H1 (cell line): ENCODE measurements around the gene CLEC16A. TPM values are rescaled to one million over a fixed set of nuclear protein-coding genes. Genes with fewer than 3 reads are reported as not detected.

Experiments used
- CTCF ChIA-PET: fragments of 300-600 bp; sonication (Branson Sonifier 250); formaldehyde crosslinking; loops from one replicate; lab custom pipeline; 2021; ENCODE audit not compliant: partially characterized antibody; lab: Charles Lee
- POLR2A ChIA-PET: fragments of 300-600 bp; sonication (Branson Sonifier 250); formaldehyde crosslinking; loops from one replicate; lab custom pipeline; 2021; ENCODE audit warnings: inconsistent platforms; ENCODE audit not compliant: partially characterized antibody; lab: Charles Lee
- DNase-seq, 2 experiments: peaks; one replicate each; pipeline versions ENCODE4 v3.0.0 to v3.0.0-alpha.2; 2010 to 2022; ENCODE audit warnings: low spot score in 2 of 2, low read depth in 1 of 2, mixed read lengths in 1 of 2
- FAIRE-seq: peaks from 2 replicates; lab custom pipeline; 2011; peaks lifted over from hg19 to GRCh38; lab: Jason Lieb, UNC
- H2AFZ ChIP-seq: 2 replicates; pipeline ENCODE4 v1.8.1; 2012; ENCODE audit warnings: low read length, inconsistent platforms
- H2AK5ac ChIP-seq: 2 replicates; pipeline ENCODE4 v1.6.1; 2013; ENCODE audit warnings: low read depth, low read length
- H2BK120ac ChIP-seq: replicated peaks from 2 replicates; pipeline ENCODE3; 2013; ENCODE audit warnings: low read depth, low read length, inconsistent platforms
- H2BK12ac ChIP-seq: 2 replicates; pipeline ENCODE4 v1.6.1; 2013; ENCODE audit warnings: low read depth, low read length
- H2BK15ac ChIP-seq: 2 replicates; pipeline ENCODE4 v1.6.1; 2013; ENCODE audit warnings: low read length
- H2BK20ac ChIP-seq: 2 replicates; pipeline ENCODE4 v1.6.1; 2013; ENCODE audit warnings: low read length
- H2BK5ac ChIP-seq: 2 replicates; pipeline ENCODE4 v1.6.1; 2013; ENCODE audit warnings: low read depth, low read length
- H3K14ac ChIP-seq: 2 replicates; pipeline ENCODE4 v1.6.1; 2013; ENCODE audit warnings: inconsistent platforms; ENCODE audit not compliant: insufficient read length
- H3K18ac ChIP-seq: 2 replicates; pipeline ENCODE4 v1.6.1; 2013; ENCODE audit warnings: low read length; ENCODE audit errors: extremely low read depth
- H3K23ac ChIP-seq: 2 replicates; pipeline ENCODE4 v1.6.1; 2013; ENCODE audit warnings: inconsistent platforms; ENCODE audit not compliant: insufficient read length
- H3K23me2 ChIP-seq: 2 replicates; pipeline ENCODE4 v1.6.1; 2013; ENCODE audit warnings: low read depth, low read length
- H3K27ac ChIP-seq: 2 replicates; pipeline ENCODE4 v1.6.1; 2011; ENCODE audit warnings: low read depth, low read length, inconsistent platforms
- H3K27me3 ChIP-seq, 4 experiments: replicated peaks in 1 of 4; 1 replicate in 1 of 4; 2 replicates in 3 of 4; pipeline versions ENCODE4 v1.6.1 to v1.8.1; 2011 to 2013; ENCODE audit warnings: low read length in 3 of 4, mild to moderate bottlenecking in 3 of 4, inconsistent platforms in 2 of 4, mixed read lengths in 2 of 4, moderate library complexity in 1 of 4; ENCODE audit not compliant: control insufficient read depth in 3 of 4, insufficient read depth in 3 of 4; ENCODE audit errors: extremely low read depth in 1 of 4
- H3K36me3 ChIP-seq, 4 experiments: 2 replicates each; pipeline versions ENCODE4 v1.6.1 to v1.8.1; 2011 to 2013; ENCODE audit warnings: mild to moderate bottlenecking in 4 of 4, low read length in 3 of 4, moderate library complexity in 2 of 4, control low read depth in 1 of 4, inconsistent platforms in 1 of 4; ENCODE audit not compliant: insufficient read depth in 4 of 4, control insufficient read depth in 2 of 4
- H3K4ac ChIP-seq: replicated peaks from 2 replicates; pipeline ENCODE3; 2013; ENCODE audit warnings: low read length, low read depth, mixed read lengths, inconsistent platforms; ENCODE audit not compliant: insufficient read length
- H3K4me1 ChIP-seq, 4 experiments: replicated peaks in 1 of 4; 1 replicate in 1 of 4; 2 replicates in 3 of 4; pipeline versions ENCODE4 v1.6.1 to v1.8.1; 2011 to 2013; ENCODE audit warnings: low read length in 3 of 4, inconsistent platforms in 2 of 4, mixed read lengths in 1 of 4; ENCODE audit not compliant: insufficient read depth in 4 of 4, control insufficient read depth in 3 of 4
- H3K4me2 ChIP-seq, 2 experiments: 2 replicates each; pipeline versions ENCODE4 v1.6.1 to v1.8.1; 2011 to 2013; ENCODE audit warnings: low read depth in 2 of 2, low read length in 2 of 2, control low read depth in 1 of 2, inconsistent platforms in 1 of 2, mild to moderate bottlenecking in 1 of 2; ENCODE audit not compliant: insufficient read depth in 1 of 2
- H3K4me3 ChIP-seq, 4 experiments: fragments of 200-600, 300-600 bp in 1 of 4; sonication (generic), shearing (Covaris generic), sonication (Bioruptor Twin) in 1 of 4; 2 replicates each; pipeline versions ENCODE4 v1.5.1 to v1.8.1; 2011 to 2016; ENCODE audit warnings: low read length in 4 of 4, low read depth in 3 of 4, control low read depth in 2 of 4, inconsistent platforms in 2 of 4, mild to moderate bottlenecking in 2 of 4, mixed read lengths in 1 of 4, moderate library complexity in 1 of 4; ENCODE audit not compliant: insufficient read depth in 2 of 4; ENCODE audit errors: extremely low read depth in 1 of 4
- H3K56ac ChIP-seq: replicated peaks from 2 replicates; pipeline ENCODE3; 2013; ENCODE audit warnings: low read depth, mild to moderate bottlenecking, mixed read lengths, low read length, inconsistent platforms; ENCODE audit not compliant: insufficient read length
- H3K79me1 ChIP-seq: 2 replicates; pipeline ENCODE4 v1.6.1; 2013; ENCODE audit warnings: low read depth, low read length, control low read depth
- H3K79me2 ChIP-seq, 2 experiments: 2 replicates each; pipeline versions ENCODE4 v1.6.1 to v1.8.1; 2012 to 2013; ENCODE audit warnings: low read length in 2 of 2, mild to moderate bottlenecking in 2 of 2, inconsistent platforms in 1 of 2; ENCODE audit not compliant: insufficient read depth in 2 of 2, control insufficient read depth in 1 of 2
- H3K9ac ChIP-seq, 4 experiments: replicated peaks in 1 of 4; 1 replicate in 1 of 4; 2 replicates in 3 of 4; pipeline versions ENCODE4 v1.6.1 to v1.8.1; 2011 to 2013; ENCODE audit warnings: low read depth in 3 of 4, low read length in 3 of 4, control low read depth in 2 of 4, mild to moderate bottlenecking in 2 of 4, moderate library complexity in 2 of 4, inconsistent platforms in 1 of 4; ENCODE audit errors: extremely low read depth in 1 of 4
- H3K9me3 ChIP-seq, 2 experiments: 2 replicates each; pipeline versions ENCODE4 v1.6.1 to v1.8.1; 2012 to 2013; ENCODE audit warnings: mild to moderate bottlenecking in 2 of 2, moderate library complexity in 2 of 2, control low read depth in 1 of 2, inconsistent platforms in 1 of 2, low read depth in 1 of 2, low read length in 1 of 2, mixed read lengths in 1 of 2; ENCODE audit not compliant: insufficient read depth in 2 of 2
- H4K20me1 ChIP-seq, 2 experiments: replicated peaks in 1 of 2; 2 replicates each; pipeline versions ENCODE3 to v1.8.1; 2011 to 2013; ENCODE audit warnings: inconsistent platforms in 2 of 2, low read length in 2 of 2, mild to moderate bottlenecking in 1 of 2; ENCODE audit not compliant: insufficient read depth in 2 of 2, control insufficient read depth in 1 of 2
- H4K5ac ChIP-seq: 2 replicates; pipeline ENCODE4 v1.6.1; 2013; ENCODE audit warnings: low read length, low read depth, mixed read lengths, inconsistent platforms; ENCODE audit not compliant: insufficient read length
- H4K8ac ChIP-seq: 2 replicates; pipeline ENCODE4 v1.8.0; 2013; ENCODE audit warnings: mild to moderate bottlenecking, moderate library complexity, low read length, inconsistent platforms; ENCODE audit not compliant: insufficient read depth; ENCODE audit errors: extremely low read depth
- H4K91ac ChIP-seq: replicated peaks from 2 replicates; pipeline ENCODE3; 2013; ENCODE audit warnings: low read length, mixed read lengths, inconsistent platforms; ENCODE audit not compliant: insufficient read length
- ASH2L ChIP-seq: fragments of 200-600, 300-600 bp; sonication (generic); IDR thresholded peaks from one replicate; pipeline ENCODE4 v1.7.1; 2017; ENCODE audit warnings: low read length
- BACH1 ChIP-seq: IDR thresholded peaks from 2 replicates; pipeline ENCODE4 v1.6.1; 2012; ENCODE audit warnings: low read length, improper control_type of control experiment
- BRCA1 ChIP-seq: IDR thresholded peaks from 2 replicates; pipeline ENCODE4 v1.6.1; 2012; ENCODE audit warnings: low read depth, low read length, improper control_type of control experiment
- CEBPB ChIP-seq: IDR thresholded peaks from 2 replicates; pipeline ENCODE4 v1.6.1; 2012; ENCODE audit warnings: low read depth, low read length
- CHD1 ChIP-seq: IDR thresholded peaks from 2 replicates; pipeline ENCODE4 v1.6.1; 2012; ENCODE audit warnings: low read depth, low read length, improper control_type of control experiment
- FOSL1 ChIP-seq: IDR thresholded peaks from 2 replicates; pipeline ENCODE4 v1.6.1; 2011; ENCODE audit warnings: mild to moderate bottlenecking, low read depth, low read length, moderate library complexity; ENCODE audit not compliant: insufficient read depth
- JUND ChIP-seq: IDR thresholded peaks from 2 replicates; pipeline ENCODE4 v1.6.1; 2011; ENCODE audit warnings: mild to moderate bottlenecking, improper control_type of control experiment, low read length
- PHF8 ChIP-seq: fragments of 200-600 bp; sonication (generic); conservative IDR thresholded peaks from 2 replicates; pipeline ENCODE4 v1.7.1; 2012; ENCODE audit warnings: low read depth, mild to moderate bottlenecking, inconsistent platforms, low read length, moderate library complexity
- SP2 ChIP-seq: IDR thresholded peaks from 2 replicates; pipeline ENCODE4 v1.6.1; 2012; ENCODE audit warnings: mild to moderate bottlenecking, low read length, inconsistent platforms
- SP4 ChIP-seq: IDR thresholded peaks from 2 replicates; pipeline ENCODE4 v1.6.1; 2012; ENCODE audit warnings: low read length, inconsistent platforms
- TAF7 ChIP-seq: optimal IDR thresholded peaks from 2 replicates; pipeline ENCODE3; 2011; ENCODE audit warnings: low read depth, mild to moderate bottlenecking, inconsistent platforms, low read length, moderate library complexity, borderline replicate concordance
- TCF12 ChIP-seq: IDR thresholded peaks from 2 replicates; pipeline ENCODE4 v1.6.1; 2011; ENCODE audit warnings: low read depth, mild to moderate bottlenecking, low read length
- ZNF274 ChIP-seq: IDR thresholded peaks from 2 replicates; pipeline ENCODE4 v1.7.0; 2012; ENCODE audit warnings: low read length, borderline replicate concordance; ENCODE audit errors: extremely low read depth
- WGBS, 2 experiments: shearing (Covaris generic) in 1 of 2; methylation state at CpG; one replicate each; pipeline versions ENCODE4 v1.1.6 to v1.1.7; 2013 to 2015; ENCODE audit warnings: low lambda C conversion rate in 2 of 2, mixed read lengths in 2 of 2, inconsistent platforms in 1 of 2, low coverage in 1 of 2, missing lambda C conversion rate in 1 of 2; ENCODE audit not compliant: insufficient replicate concordance in 2 of 2, insufficient coverage in 1 of 2, insufficient read length in 1 of 2; ENCODE audit errors: extremely low coverage in 1 of 2, missing lambda C conversion rate in 1 of 2; 5-methylcytosine and 5-hydroxymethylcytosine counted together
- polyA plus RNA-seq, 7 experiments: library from polyadenylated mRNA; depleted of rRNA in 3 of 7; stranded (reverse) in 5 of 7; unstranded in 2 of 7; fragments of >200 nt in 5 of 7; fragments of 200-250 nt in 2 of 7; gene quantifications; 1 replicate in 5 of 7; 2 replicates in 1 of 7; 4 replicates in 1 of 7; pipeline versions ENCODE4 v1.2.1 to v1.2.3, GENCODE V29; 2011 to 2013; ENCODE audit warnings: missing spikeins in 2 of 7, mixed read lengths in 2 of 7
- total RNA-seq: library from RNA; stranded (reverse); fragmentation: NEBNext Ultra II Directional; extraction: Animal tissue kit (Norgen Biotek cat#: 25700); gene quantifications from 2 replicates; pipeline ENCODE4 v1.2.1, GENCODE V29; 2021
- TF ChIP-seq, protein P1 (sequence below): IDR thresholded peaks from 2 replicates; pipeline ENCODE4 v1.6.1; 2012; ENCODE audit warnings: inconsistent platforms

The CLEC16A gene
- total and polyA plus RNA-seq, 2 of the 8 experiments (the other 6 are each of a cell fraction or from before 2014, with no cell fraction given) = 7.6 to 19.3 TPM

DNA sequence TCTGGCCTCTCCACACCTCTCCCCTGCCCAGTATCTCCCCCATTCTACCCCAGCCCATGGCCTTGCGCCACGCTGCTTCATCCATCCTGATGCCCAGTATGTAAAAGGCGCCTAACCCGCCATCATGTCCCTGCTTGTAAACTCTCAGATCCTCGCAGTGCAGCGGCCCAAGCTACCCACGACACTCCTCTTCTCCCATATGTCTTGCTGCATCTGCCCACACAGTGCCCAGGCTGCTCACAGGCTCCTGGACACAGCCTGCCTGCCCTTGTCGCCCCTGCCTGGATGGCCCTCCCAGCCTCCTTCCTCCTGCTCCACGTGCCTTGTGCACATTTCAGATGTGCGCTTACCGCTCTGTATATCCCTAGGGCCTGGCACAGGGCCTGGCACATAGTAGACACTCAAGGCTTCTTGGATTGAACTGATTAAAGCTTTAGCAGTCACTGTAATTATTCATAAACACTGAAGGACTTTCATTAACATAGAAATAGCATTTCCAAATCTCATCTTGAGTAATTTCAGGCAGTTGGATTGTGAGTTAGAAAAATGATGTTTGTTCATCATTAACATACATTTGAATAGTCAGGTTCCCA is 129.1 kb downstream of the CLEC16A start:
- Histone ChIP-seq H3K9ac (no peak overlapping the region), H2BK12ac (no peak overlapping the region), H3K4ac (no peak overlapping the region), H3K4me1 (no peaks in the 10 kb centered on the region; a peak in 3 of 7 replicates), H2BK120ac (no peak overlapping the region), H2AFZ (no peak overlapping the region), H3K23me2 (no peaks in the 10 kb centered on the region; the same call in 1 of the 2 replicates), H3K9me3 (no peaks in the 10 kb centered on the region), H4K91ac (no peak overlapping the region), H2BK20ac (no peak overlapping the region), H3K4me2 (no peak overlapping the region), H3K27ac (no peak overlapping the region), H3K18ac (no peak overlapping the region), H4K20me1 (no peaks in the 10 kb centered on the region), H4K5ac (no peak overlapping the region), H3K79me2 (no peaks in the 10 kb centered on the region), H2BK15ac (no peak overlapping the region), H3K27me3 (no peaks in the 10 kb centered on the region), H3K79me1 (no peaks in the 10 kb centered on the region; the same call in 1 of the 2 replicates), H2AK5ac (0 out of 2 replicates have a peak overlapping the region, but pooled peaks have one; percentile 2)
- CTCF ChIA-PET = interaction anchor here (0.9 to 1.5 kb wide), 4 partner anchors 12 to 109 kb away, joined by 3 to 4 read pairs (median 3); no protein-coding TSS in a partner anchor
- no peak for FAIRE-seq
- POLR2A ChIA-PET = interaction anchor here (0.6 kb wide), 1 partner anchor 78 kb away, joined by 3 read pairs; no protein-coding TSS in a partner anchor
- WGBS, 2 experiments = 93% methylated on average over 11 of the region's 11 CpGs; no CpG with 5 or more reads in 1 of the 2 experiments
- TF ChIP-seq CEBPB (no peak), SP2 (no peak), JUND (no peak), TCF12 (no peak), TAF7 (no peak), CHD1 (no peak), FOSL1 (no peak), SP4 (no peak), ASH2L (no peak), BRCA1 (no peak), PHF8 (no peak), ZNF274 (no peak), BACH1 (no peak)
- TF ChIP-seq, protein P1, sequence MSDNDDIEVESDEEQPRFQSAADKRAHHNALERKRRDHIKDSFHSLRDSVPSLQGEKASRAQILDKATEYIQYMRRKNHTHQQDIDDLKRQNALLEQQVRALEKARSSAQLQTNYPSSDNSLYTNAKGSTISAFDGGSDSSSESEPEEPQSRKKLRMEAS = no peak
- TF ChIP-seq, all 59 proteins: peak for 0
- H3K14ac ChIP-seq = no peak overlapping the region
- H2BK5ac ChIP-seq = no peak overlapping the region
- H3K23ac ChIP-seq = no peak overlapping the region
- no peak overlapping the region for H4K8ac ChIP-seq
- DNase-seq = no peak
- H3K56ac ChIP-seq = no peak overlapping the region
- H3K36me3 ChIP-seq = no peaks in the 10 kb centered on the region
- H3K4me3 ChIP-seq = no peak overlapping the region
